Stimulated activated CD4-positive, alpha-beta T cell treated with anti-CD3 and anti-CD28 coated beads, Interleukin-12 subunit alpha, Interleukin-12 subunit beta, amount 100 ng/mL, for 4 hours (primary cell): ENCODE data around the gene RBM4B.
"Not testable (repeated sequence)": the region's sequence is repeated elsewhere in the genome, so short reads cannot be mapped to it uniquely, and the experiment has no call there.

ENCODE experiments used
- DNase-seq: peaks from one replicate; pipeline ENCODE4 v3.0.0-alpha.2; 2020

Gene RBM4B

GRCh38 chr11:66677599-66678375 lies at the start of gene RBM4B:
TSS of gene RBM4B (minus strand) at chr11:66677887. CDS start at chr11:66677079, 808 bp downstream.
- peak; percentile 94 for DNase-seq

- no peak for DNase-seq
Observed at GRCh38 chr11:66725647-66726046, 48.0 kb upstream of the RBM4B start.

GRCh38 chr11:66725114-66725513 lies 47.4 kb upstream of the RBM4B start:
- no peak for DNase-seq

GRCh38 chr11:66724167-66724566 lies 46.5 kb upstream of the RBM4B start:
- DNase-seq, result not testable (repeated sequence)

GRCh38 chr11:66723693-66724092 lies 46.0 kb upstream of the RBM4B start:
- DNase-seq, result no peak

- DNase-seq, result no peak
Observed at GRCh38 chr11:66722745-66723651, 45.3 kb upstream of the RBM4B start.

GRCh38 chr11:66721939-66722338 lies 44.3 kb upstream of the RBM4B start:
- no peak for DNase-seq

- no peak for DNase-seq
Observed at GRCh38 chr11:66720899-66721470, 43.3 kb upstream of the RBM4B start.

- no peak for DNase-seq
Observed at GRCh38 chr11:66720223-66720898, 42.7 kb upstream of the RBM4B start.

- DNase-seq, result no peak
Observed at GRCh38 chr11:66719111-66719872, 41.6 kb upstream of the RBM4B start.

- no peak for DNase-seq
Observed at GRCh38 chr11:66718320-66718971, 40.8 kb upstream of the RBM4B start.

- DNase-seq, result no peak
Observed at GRCh38 chr11:66717925-66718319, 40.2 kb upstream of the RBM4B start.

- DNase-seq, result no peak
Observed at GRCh38 chr11:66716996-66717395, 39.3 kb upstream of the RBM4B start.

- DNase-seq, result no peak
Observed at GRCh38 chr11:66715346-66716085, 37.8 kb upstream of the RBM4B start.

GRCh38 chr11:66713746-66714480 lies 36.2 kb upstream of the RBM4B start:
- no peak for DNase-seq

GRCh38 chr11:66710384-66710930 lies 32.8 kb upstream of the RBM4B start:
- no peak for DNase-seq

GRCh38 chr11:66708701-66709100 lies 31.0 kb upstream of the RBM4B start:
- DNase-seq, result no peak

GRCh38 chr11:66708094-66708493 lies 30.4 kb upstream of the RBM4B start:
- no peak for DNase-seq

GRCh38 chr11:66707486-66707885 lies 29.8 kb upstream of the RBM4B start:
- no peak for DNase-seq

GRCh38 chr11:66706989-66707388 lies 29.3 kb upstream of the RBM4B start:
- no peak for DNase-seq
